T-helper 1 cell treated with Interleukin-12 subunit alpha and Interleukin-12 subunit beta and Interleukin-4 antibody, amounts not matched to agents 30 μg/mL and 1 μg/mL, for 36 hours (primary cell): Measurements from ENCODE around the gene SLC25A38.

ENCODE experiments used
- H3K27ac Mint-ChIP-seq: one replicate; pipeline ENCODE4 v1.8.0; 2021; ENCODE audit warnings: mild to moderate bottlenecking, mixed read lengths
- H3K27me3 Mint-ChIP-seq: one replicate; pipeline ENCODE4 v1.8.0; 2021; ENCODE audit warnings: low read depth, mixed read lengths
- H3K36me3 Mint-ChIP-seq: one replicate; pipeline ENCODE4 v1.8.0; 2021; ENCODE audit warnings: low read depth, mixed read lengths
- H3K4me1 Mint-ChIP-seq: one replicate; pipeline ENCODE4 v1.8.0; 2021; ENCODE audit warnings: low read depth, mixed read lengths
- H3K4me3 Mint-ChIP-seq: one replicate; pipeline ENCODE4 v1.8.0; 2021; ENCODE audit warnings: mild to moderate bottlenecking, moderate library complexity, mixed read lengths
- H3K9me3 Mint-ChIP-seq: one replicate; pipeline ENCODE4 v1.8.0; 2021; ENCODE audit warnings: mixed read lengths

The SLC25A38 gene

DNA sequence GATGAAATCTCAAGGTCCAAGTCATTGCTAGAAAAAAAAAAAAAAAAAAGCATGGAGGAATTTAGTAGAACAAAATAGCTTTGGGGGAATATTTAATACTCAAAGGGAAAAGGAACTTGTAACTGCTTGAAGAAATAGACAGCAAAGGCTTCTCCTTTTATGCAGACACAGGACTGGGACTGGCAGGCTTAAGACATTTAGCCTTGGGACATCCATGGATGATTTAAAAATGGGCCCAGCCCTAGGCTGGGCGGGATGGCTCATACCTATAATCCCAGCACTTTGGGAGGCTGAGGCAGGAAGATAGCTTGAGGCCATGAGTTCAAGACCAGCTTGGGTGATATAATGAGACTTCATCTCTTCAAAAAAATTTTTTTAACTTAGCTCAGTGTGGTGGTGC is 43.1 kb downstream of the SLC25A38 start:
- Mint-ChIP-seq H3K36me3 (no peaks in the 10 kb centered on the region), H3K27me3 (no peaks in the 10 kb centered on the region), H3K4me1 (no peaks in the 10 kb centered on the region), H3K9me3 (no peaks in the 10 kb centered on the region), H3K4me3 (no peak overlapping the region), H3K27ac (no peak overlapping the region)

GRCh38 chr3:39427506-39427905 is 44.3 kb downstream of the SLC25A38 start:
- Mint-ChIP-seq H3K27ac (no peak overlapping the region), H3K36me3 (no peaks in the 10 kb centered on the region), H3K27me3 (no peaks in the 10 kb centered on the region), H3K4me1 (no peaks in the 10 kb centered on the region), H3K9me3 (no peaks in the 10 kb centered on the region), H3K4me3 (no peak overlapping the region)

GRCh38 chr3:39428745-39429201 is 45.6 kb downstream of the SLC25A38 start:
- H3K4me1 Mint-ChIP-seq: no peaks in the 10 kb centered on the region
- no peaks in the 10 kb centered on the region for H3K9me3 Mint-ChIP-seq
- no peak overlapping the region for H3K4me3 Mint-ChIP-seq
- no peaks in the 10 kb centered on the region for H3K27me3 Mint-ChIP-seq
- H3K36me3 Mint-ChIP-seq: no peaks in the 10 kb centered on the region
- H3K27ac Mint-ChIP-seq: no peak overlapping the region

DNA sequence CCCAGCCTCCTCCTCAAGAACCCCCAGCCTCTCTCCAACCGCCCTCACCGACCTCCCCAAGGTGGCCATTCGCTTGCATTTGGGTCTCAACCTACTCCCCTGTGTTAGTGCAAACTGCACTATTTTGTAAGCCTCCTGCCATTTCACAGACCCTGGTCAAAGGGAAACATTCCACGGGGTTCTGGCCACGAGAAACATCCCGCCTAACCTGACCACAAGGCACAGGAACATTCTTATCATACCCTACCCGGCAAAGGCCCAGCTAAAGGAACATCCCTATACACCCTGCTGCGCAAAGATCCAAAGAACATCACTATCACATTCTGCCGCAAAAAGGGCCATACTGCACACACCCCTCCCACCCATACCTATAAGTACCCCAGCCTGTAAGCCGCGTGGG is 46.3 kb downstream of the SLC25A38 start:
- no peak overlapping the region for H3K27ac Mint-ChIP-seq
- H3K4me1 Mint-ChIP-seq: no peaks in the 10 kb centered on the region
- no peaks in the 10 kb centered on the region for H3K27me3 Mint-ChIP-seq
- H3K9me3 Mint-ChIP-seq: no peaks in the 10 kb centered on the region
- H3K4me3 Mint-ChIP-seq: no peak overlapping the region
- H3K36me3 Mint-ChIP-seq: no peaks in the 10 kb centered on the region

- H3K4me3 Mint-ChIP-seq: no peak overlapping the region
- H3K27ac Mint-ChIP-seq: no peak overlapping the region
Measured at GRCh38 chr3:39432342-39432741, 49.2 kb downstream of the SLC25A38 start.

DNA sequence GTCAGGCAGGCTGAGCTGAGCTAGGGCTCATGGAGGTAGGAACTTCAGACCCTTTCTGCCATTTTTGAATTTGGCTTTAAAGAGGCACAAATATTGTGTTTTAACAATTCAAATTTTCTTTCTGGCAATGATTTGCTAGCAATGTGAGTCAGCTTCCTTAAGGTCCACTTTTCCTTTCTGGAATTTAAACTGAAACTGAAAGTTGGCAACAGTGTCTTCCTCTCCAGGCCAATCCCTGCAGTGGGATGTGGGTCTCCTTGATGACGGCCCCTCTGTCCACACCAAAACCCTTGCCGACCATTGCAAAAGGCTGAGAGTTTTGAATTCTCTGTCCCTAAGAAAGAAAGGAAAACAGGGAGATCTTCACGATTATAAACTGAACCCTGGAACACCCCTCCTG is 50.5 kb downstream of the SLC25A38 start:
- Mint-ChIP-seq H3K4me3 (no peak overlapping the region), H3K9me3 (no peaks in the 10 kb centered on the region), H3K36me3 (no peaks in the 10 kb centered on the region), H3K27me3 (no peaks in the 10 kb centered on the region), H3K27ac (no peak overlapping the region), H3K4me1 (no peaks in the 10 kb centered on the region)

More at GRCh38 chr3:39432342-39432741, 49.2 kb downstream of the SLC25A38 start:
- no peaks in the 10 kb centered on the region for H3K36me3 Mint-ChIP-seq
- H3K4me1 Mint-ChIP-seq: no peaks in the 10 kb centered on the region
- H3K27me3 Mint-ChIP-seq: no peaks in the 10 kb centered on the region
- no peaks in the 10 kb centered on the region for H3K9me3 Mint-ChIP-seq

GRCh38 chr3:39434574-39434973 is 51.4 kb downstream of the SLC25A38 start:
- Mint-ChIP-seq H3K4me3 (no peak overlapping the region), H3K27ac (no peak overlapping the region), H3K4me1 (no peaks in the 10 kb centered on the region), H3K27me3 (no peaks in the 10 kb centered on the region), H3K36me3 (no peaks in the 10 kb centered on the region), H3K9me3 (no peaks in the 10 kb centered on the region)

- H3K36me3 Mint-ChIP-seq: no peaks in the 10 kb centered on the region
- no peaks in the 10 kb centered on the region for H3K9me3 Mint-ChIP-seq
- H3K27ac Mint-ChIP-seq: no peak overlapping the region
- no peaks in the 10 kb centered on the region for H3K27me3 Mint-ChIP-seq
- H3K4me3 Mint-ChIP-seq: no peak overlapping the region
- H3K4me1 Mint-ChIP-seq: no peaks in the 10 kb centered on the region
Measured at GRCh38 chr3:39435006-39435748, 52.0 kb downstream of the SLC25A38 start.

- H3K27me3 Mint-ChIP-seq: no peaks in the 10 kb centered on the region
Measured at GRCh38 chr3:39438880-39439279, 55.7 kb downstream of the SLC25A38 start.

DNA sequence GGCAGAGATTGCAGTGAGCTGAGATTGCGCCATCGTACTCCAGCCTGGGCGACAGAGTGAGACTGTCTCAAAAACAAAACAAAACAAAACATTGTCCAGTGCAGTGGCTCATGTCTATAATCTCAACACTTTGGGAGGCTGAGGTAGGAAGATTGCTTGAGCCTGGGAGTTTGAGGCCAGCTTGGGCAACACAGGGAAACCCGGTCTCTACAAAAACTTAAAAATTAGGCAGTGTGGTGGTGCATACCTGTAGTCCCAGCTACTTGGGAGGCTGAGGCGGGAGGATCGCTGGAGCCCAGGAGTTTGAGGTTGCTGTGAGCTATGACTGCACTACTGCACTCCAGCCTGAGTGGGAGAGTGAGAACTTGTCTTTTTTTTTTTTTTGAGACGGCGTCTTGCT is 57.1 kb downstream of the SLC25A38 start:
- H3K4me1 Mint-ChIP-seq: no peaks in the 10 kb centered on the region
- no peaks in the 10 kb centered on the region for H3K9me3 Mint-ChIP-seq
- no peaks in the 10 kb centered on the region for H3K36me3 Mint-ChIP-seq
- H3K27me3 Mint-ChIP-seq: no peaks in the 10 kb centered on the region
- no peak overlapping the region for H3K4me3 Mint-ChIP-seq
- H3K27ac Mint-ChIP-seq: no peak overlapping the region

More at GRCh38 chr3:39438880-39439279, 55.7 kb downstream of the SLC25A38 start:
- H3K4me1 Mint-ChIP-seq: no peaks in the 10 kb centered on the region
- no peak overlapping the region for H3K4me3 Mint-ChIP-seq
- H3K27ac Mint-ChIP-seq: no peak overlapping the region
- H3K36me3 Mint-ChIP-seq: no peaks in the 10 kb centered on the region
- H3K9me3 Mint-ChIP-seq: no peaks in the 10 kb centered on the region

DNA sequence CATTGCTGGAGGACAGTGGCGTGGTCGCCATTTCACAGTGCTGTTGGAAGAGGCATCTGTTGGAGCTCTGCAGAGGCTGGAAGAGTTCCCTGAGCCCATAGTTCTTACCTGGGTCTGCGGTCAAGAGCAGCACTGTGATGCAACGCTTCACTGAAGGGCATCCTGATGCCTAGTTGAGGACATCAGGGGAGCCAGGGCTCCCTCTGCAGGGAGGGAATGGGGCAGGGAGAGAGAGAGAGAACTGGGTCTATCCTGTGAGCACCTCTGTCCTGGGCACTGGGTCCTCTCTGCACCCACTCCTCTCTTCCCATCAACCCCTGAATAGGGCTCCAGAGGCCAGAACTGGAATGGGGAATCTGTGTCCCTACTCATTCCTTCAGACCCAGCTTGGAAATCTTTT is 60.4 kb downstream of the SLC25A38 start:
- Mint-ChIP-seq H3K27me3 (no peaks in the 10 kb centered on the region), H3K4me3 (no peak overlapping the region), H3K27ac (no peak overlapping the region), H3K36me3 (no peaks in the 10 kb centered on the region), H3K9me3 (no peaks in the 10 kb centered on the region), H3K4me1 (no peaks in the 10 kb centered on the region)

DNA sequence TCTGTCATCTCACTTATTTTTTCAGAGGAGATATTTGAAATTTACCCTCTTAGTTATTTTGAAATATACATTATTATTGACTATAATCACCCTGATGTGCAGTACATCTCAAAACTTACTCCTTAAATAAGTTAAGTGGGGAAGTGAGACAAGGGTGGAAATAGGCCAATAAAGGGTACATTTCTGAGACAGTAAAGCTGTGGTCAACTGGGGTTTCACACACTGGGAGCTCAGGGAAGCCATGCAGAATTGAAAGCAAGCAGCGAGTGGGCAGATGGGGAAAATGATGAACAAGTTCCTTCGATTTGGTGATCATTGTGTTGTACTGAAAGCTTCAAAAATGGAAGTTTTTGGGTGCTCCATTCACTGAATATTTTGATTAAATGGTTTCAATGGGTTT is 62.8 kb downstream of the SLC25A38 start:
- Mint-ChIP-seq H3K4me3 (no peak overlapping the region), H3K9me3 (no peaks in the 10 kb centered on the region), H3K4me1 (no peaks in the 10 kb centered on the region), H3K27ac (no peak overlapping the region), H3K36me3 (no peaks in the 10 kb centered on the region), H3K27me3 (no peaks in the 10 kb centered on the region)

DNA sequence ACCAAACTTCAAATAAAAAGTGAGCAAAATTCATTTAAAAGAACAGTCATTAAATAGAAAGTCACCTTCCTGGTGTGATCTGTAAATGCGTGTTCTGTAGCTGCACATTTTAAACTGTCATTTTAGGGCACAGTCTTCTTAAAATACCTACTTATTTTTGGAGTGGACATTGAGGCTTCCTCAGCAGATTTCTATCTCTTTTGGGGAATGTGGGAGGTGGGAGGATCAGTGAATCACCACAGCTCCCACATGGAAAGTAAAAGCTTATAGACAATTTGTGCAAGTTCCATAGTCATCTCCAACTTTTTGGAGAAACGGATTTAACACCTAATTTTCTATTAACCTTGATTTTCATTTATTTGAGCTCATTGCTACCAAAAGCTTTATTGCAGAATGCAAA is 63.3 kb downstream of the SLC25A38 start:
- Mint-ChIP-seq H3K9me3 (no peaks in the 10 kb centered on the region), H3K27me3 (no peaks in the 10 kb centered on the region), H3K36me3 (no peaks in the 10 kb centered on the region), H3K4me3 (no peak overlapping the region), H3K4me1 (no peaks in the 10 kb centered on the region), H3K27ac (no peak overlapping the region)
